ENCODE data around the gene GALNT6. TPM values are rescaled to one million over a fixed set of nuclear protein-coding genes. Genes with fewer than 3 reads are reported as not detected.

The GALNT6 gene
- total RNA-seq, 2 experiments from 2014 or later: 30.0 to 31.0 TPM

DNA sequence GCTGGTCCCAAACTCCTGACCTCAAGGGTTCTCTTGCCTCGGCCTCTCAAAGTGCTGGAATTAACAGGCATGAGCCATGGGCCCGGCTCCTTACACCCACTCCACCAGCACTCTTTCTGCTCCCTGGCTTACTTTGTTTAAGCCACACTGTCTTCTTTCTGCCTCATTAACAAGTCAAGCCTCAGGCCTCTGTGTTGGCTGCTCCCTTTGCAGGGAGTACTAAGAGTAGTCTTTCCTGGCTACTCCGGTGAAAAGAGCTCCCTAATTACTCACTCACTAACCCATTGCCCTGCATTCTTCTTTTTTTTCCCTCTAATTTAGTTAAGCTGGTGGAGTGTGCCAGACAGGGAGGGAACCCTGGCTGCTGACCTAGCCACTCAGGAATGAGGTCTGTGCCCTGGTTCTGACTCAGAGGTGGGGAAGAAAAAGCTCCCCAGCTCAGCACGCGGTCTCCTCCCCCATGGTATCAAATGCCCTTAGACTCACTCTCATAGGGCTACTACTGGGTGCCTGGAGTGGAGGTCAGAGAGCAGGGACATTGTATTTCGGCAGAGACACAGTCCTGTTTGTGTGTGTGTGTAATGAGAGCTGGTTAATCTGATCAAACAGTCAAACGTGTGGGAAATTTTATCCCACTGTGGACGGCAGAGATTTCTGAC lies 19.8 kb downstream of the GALNT6 start:
- H3K4me1 Mint-ChIP-seq: peaks cover 42% of the 10 kb centered on the region
- no peak for DNase-seq
- H3K9me3 Mint-ChIP-seq: no peaks in the 10 kb centered on the region
- no peaks in the 10 kb centered on the region for H3K27me3 Mint-ChIP-seq
- POLR2A ChIA-PET: interaction anchor here (1.0 to 1.3 kb wide), 2 partner anchors 20 to 112 kb away, joined by 3 to 4 read pairs; partner anchors contain the start of gene GALNT6
- no peak for ATAC-seq (ENCODE audit: low read depth)
- H3K36me3 Mint-ChIP-seq: peaks cover 34% of the 10 kb centered on the region
- H3K27ac Mint-ChIP-seq: no peak overlapping the region
- no peak overlapping the region for H3K4me3 Mint-ChIP-seq

DNA sequence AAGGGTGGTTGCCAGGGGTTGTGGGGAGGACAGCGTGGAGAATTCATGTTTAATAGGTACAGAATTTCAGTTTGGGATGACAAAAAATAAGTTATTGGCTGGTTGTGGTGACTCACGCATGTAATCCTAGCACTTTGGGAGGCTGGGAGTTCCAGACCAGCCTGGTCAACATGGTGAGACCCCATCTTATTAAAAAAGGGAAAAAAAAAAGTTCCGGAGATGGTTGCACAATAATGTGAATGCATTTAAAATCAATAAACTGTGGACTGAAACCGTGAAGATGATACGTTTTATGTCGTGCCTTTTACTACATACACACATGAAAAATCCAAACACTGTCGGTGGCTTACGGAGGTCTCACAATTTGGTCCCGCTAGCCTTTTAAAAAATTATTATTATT lies 20.5 kb downstream of the GALNT6 start:
- no peak for ATAC-seq (ENCODE audit: low read depth)
- Mint-ChIP-seq H3K27me3 (no peaks in the 10 kb centered on the region), H3K4me1 (peaks cover 42% of the 10 kb centered on the region), H3K36me3 (peaks cover 34% of the 10 kb centered on the region), H3K9me3 (no peaks in the 10 kb centered on the region), H3K4me3 (no peak overlapping the region), H3K27ac (no peak overlapping the region)
- DNase-seq: no peak
- POLR2A ChIA-PET: no interaction called here

DNA sequence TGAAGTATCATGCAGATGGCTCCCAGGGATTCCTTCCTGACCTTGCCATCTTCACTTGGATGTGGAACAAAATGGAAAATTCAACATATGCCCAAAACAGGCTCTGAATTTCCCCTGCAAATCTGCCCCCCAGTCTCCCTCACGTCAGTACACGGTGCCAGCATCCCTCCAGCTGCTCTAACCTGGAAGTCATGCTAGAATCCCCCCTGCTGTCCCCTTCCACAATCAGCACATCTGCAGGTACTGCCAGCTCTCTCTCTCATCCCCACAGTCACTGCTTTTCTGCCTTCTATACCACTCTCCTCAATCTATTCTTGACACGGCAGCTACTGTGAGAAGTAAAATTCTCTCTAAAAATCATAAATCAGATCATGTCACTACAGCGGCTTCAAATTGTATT lies 21.6 kb downstream of the GALNT6 start:
- H3K36me3 Mint-ChIP-seq: peaks cover 32% of the 10 kb centered on the region
- peak overlapping the region; percentile 74 for H3K4me3 Mint-ChIP-seq
- peak overlapping the region; percentile 83 for H3K27ac Mint-ChIP-seq
- DNase-seq: no peak
- H3K4me1 Mint-ChIP-seq: peaks cover 37% of the 10 kb centered on the region
- POLR2A ChIA-PET: interaction anchor here (0.8 to 2.9 kb wide), 7 partner anchors 14 to 605 kb away, joined by 3 to 35 read pairs (median 5); partner anchors contain the start of genes ATF1 and GALNT6
- ATAC-seq (ENCODE audit: low read depth): no peak
- no peaks in the 10 kb centered on the region for H3K27me3 Mint-ChIP-seq
- H3K9me3 Mint-ChIP-seq: no peaks in the 10 kb centered on the region

DNA sequence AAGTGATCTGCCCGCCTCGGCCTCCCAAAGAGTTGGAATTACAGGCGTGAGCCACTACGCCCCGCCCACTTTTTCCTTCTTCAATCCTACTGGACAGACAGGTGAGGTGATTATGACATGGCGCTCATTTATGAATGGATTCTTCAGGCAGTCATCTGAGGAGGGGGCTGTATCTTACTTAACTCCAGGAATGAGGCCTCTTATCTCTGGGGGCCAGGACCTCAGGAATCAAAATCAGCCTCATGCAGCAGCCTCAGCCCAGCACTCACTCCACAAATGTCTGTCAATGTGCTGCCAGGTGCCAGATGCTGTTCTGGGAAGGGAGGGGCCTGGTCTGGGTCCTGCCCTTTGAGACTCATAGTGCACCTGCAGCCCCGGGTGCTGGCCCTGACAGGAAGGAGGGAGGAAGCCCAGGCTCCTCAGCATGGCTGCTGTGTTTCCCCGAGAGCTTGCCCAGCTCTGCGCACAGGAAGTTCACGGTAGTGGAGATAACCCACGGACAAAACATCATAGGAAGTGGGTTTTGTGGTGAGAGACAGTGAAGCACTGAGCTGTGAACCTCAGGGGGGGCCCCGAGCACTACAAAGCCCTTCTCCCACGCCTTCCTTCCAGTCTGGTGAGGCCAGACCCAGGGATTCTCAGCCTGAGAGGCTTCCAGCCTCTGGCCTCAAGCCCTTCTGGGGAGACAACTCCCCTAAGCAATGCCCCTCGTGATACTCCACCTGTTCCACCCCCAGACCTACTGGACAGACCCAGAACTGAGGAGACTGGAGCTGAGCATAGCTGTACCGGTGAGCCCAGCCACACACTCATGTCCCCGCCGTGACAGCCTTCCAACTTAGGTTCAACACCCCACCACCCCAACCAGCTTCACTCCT lies 22.3 kb downstream of the GALNT6 start:
- H3K27me3 Mint-ChIP-seq: no peaks in the 10 kb centered on the region
- no peaks in the 10 kb centered on the region for H3K9me3 Mint-ChIP-seq
- DNase-seq: peak; percentile 82
- peaks cover 35% of the 10 kb centered on the region for H3K4me1 Mint-ChIP-seq
- ATAC-seq (ENCODE audit: low read depth): peak; percentile 99
- H3K27ac Mint-ChIP-seq: peak overlapping the region; percentile 83
- POLR2A ChIA-PET: interaction anchor here (0.6 to 2.9 kb wide), 9 partner anchors 14 to 605 kb away, joined by 3 to 35 read pairs (median 4); partner anchors contain the start of genes ATF1, CSRNP2, GALNT6 and SLC11A2
- peaks cover 33% of the 10 kb centered on the region for H3K36me3 Mint-ChIP-seq
- H3K4me3 Mint-ChIP-seq: peak overlapping the region; percentile 74

DNA sequence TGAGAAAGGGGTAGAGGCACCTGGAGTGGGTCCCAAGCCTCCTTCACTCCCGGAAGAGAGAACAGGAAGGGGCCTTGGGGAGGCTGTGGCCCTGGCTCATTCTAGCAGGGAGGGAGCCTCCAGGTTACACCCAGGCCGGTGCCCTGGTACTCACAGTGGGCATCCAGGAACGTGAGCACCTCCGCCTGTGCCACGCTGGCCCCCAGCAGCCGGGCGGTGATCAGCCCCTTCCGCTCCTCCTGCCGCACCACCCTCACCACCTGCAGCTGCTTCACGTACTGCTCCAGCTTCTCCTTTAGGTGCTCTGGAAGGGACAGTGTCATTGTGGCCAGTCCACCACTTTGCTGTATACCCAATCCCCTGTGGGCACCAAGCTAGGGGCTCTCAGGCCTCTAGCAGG lies 25.9 kb downstream of the GALNT6 start:
- Mint-ChIP-seq H3K36me3 (peaks cover 25% of the 10 kb centered on the region), H3K4me1 (peaks cover 25% of the 10 kb centered on the region), H3K4me3 (no peak overlapping the region), H3K27me3 (no peaks in the 10 kb centered on the region), H3K9me3 (no peaks in the 10 kb centered on the region), H3K27ac (no peak overlapping the region)
- DNase-seq (no peak), ATAC-seq (ENCODE audit: low read depth) (no peak)
- POLR2A ChIA-PET: no interaction called here

DNA sequence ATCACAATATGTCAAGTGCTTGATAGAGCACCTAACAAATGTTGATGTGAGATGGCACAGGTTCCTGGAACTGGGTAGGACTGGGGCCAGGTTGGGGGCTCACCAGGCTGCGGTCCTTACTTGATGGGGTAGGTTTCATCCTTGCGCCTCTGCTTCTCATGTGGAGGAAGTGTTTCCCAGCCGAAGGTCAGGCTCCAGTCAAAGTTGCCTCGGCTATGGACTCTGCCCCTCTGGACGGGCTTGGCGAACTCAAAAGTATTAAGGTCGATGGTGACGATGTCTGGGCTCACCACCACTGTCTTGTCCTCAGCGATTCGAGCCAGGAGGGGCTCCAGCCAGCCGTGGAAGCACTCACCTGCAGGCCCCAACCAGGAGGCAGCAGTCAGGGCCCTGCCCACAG lies 27.2 kb downstream of the GALNT6 start:
- peaks cover 16% of the 10 kb centered on the region for H3K4me1 Mint-ChIP-seq
- POLR2A ChIA-PET: no interaction called here
- H3K27me3 Mint-ChIP-seq: no peaks in the 10 kb centered on the region
- DNase-seq (no peak), ATAC-seq (ENCODE audit: low read depth) (no peak)
- H3K4me3 Mint-ChIP-seq: no peak overlapping the region
- H3K27ac Mint-ChIP-seq: peak overlapping the region; percentile 34
- no peaks in the 10 kb centered on the region for H3K9me3 Mint-ChIP-seq
- peaks cover 33% of the 10 kb centered on the region for H3K36me3 Mint-ChIP-seq

DNA sequence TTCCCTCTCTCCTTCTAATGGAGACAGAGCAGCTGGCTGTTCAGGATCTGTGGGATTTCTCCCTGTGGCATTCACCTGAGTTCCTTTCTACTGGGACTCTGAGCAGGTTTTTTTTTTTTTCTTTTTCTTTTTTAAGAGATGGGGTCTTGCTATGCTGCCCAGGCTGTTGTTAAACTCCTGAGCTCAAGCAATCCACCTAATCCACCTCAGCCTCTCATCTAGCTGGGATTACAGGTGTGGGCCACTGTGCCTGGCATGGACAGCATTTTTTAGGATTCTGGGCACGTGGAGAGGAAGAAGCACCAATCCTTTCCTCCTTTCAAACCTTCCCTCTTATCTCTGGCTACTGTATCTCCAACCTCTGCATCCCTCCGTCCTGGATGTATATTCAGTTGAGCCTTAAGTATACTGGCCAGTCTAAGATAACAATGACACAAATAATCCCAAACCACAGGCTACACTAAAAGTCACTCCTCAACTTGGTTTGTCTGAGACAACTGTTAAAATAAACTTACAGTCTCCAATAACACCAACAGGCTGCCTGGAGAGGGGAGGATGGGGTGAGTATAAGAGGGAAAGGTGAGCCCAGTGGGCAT lies 28.4 kb downstream of the GALNT6 start:
- Mint-ChIP-seq H3K27ac (no peak overlapping the region), H3K27me3 (no peaks in the 10 kb centered on the region), H3K4me3 (no peak overlapping the region), H3K36me3 (peaks cover 40% of the 10 kb centered on the region), H3K4me1 (peaks cover 6% of the 10 kb centered on the region), H3K9me3 (no peaks in the 10 kb centered on the region)
- POLR2A ChIA-PET: no interaction called here
- DNase-seq (no peak), ATAC-seq (ENCODE audit: low read depth) (no peak)

DNA sequence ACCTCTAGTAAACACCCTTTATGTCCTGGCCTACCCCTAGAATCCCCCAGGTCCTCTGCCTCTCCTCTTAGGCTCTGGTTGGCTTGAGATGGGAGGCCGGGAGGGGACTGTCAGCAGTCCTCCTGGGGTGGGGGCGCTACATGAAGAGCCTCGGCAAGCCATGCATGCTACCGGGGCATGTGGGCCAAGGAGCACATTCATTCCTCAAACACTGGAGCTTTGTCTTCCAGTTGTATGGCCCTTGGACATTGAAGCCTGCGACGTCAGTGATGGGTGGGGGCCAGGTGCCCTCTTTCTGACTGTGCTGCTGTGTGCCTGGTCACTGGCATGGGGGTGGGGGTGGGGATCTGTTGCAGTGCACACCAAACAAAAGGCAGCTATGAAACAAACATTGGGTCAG lies 28.9 kb downstream of the GALNT6 start:
- no peak for ATAC-seq (ENCODE audit: low read depth)
- POLR2A ChIA-PET: no interaction called here

DNA sequence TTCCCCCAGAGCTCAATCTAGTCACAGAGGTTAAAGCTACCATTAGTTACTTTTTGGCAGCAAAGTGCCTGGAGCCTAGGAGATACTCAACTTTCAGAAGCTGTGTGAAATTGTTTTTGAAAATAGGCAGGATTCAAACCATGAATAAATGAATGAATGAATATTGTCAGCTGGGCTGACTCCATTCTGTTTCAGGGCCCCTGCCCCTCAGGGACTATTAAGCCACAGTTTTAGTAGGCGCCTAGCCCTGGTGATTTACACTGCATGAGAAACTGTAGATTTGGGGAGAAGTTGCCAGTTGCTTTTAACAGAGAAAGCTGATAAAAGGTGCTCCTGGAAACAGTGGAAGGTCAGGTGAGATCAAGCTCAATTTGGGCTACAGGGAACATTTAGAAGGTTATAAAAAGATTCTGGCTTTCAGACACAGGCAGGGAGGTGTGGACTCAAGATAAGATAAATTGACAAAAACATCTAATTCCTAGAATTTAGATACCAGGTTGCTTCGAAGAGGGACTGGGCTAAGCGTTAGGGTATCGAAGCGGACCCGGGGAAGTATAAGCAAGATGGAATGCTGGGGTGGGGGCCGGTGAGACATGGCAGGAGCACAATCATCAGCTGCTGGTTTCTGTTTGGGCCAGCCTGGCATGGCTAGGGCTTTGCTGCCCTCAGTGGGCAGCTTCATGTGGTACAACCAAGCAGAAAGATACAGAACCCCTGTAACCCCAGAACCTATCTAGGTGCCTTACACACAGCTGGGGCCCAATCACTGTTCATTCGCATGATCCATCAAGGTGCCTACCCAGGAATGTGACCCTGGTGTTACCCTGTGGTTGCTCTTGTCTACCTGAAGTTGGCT lies 29.8 kb downstream of the GALNT6 start:
- H3K36me3 Mint-ChIP-seq: peaks cover 43% of the 10 kb centered on the region
- no peaks in the 10 kb centered on the region for H3K9me3 Mint-ChIP-seq
- H3K4me1 Mint-ChIP-seq: peaks cover under 1% of the 10 kb centered on the region
- ATAC-seq (ENCODE audit: low read depth): no peak
- POLR2A ChIA-PET: no interaction called here
- no peak for DNase-seq
- no peak overlapping the region for H3K27ac Mint-ChIP-seq
- no peak overlapping the region for H3K4me3 Mint-ChIP-seq
- no peaks in the 10 kb centered on the region for H3K27me3 Mint-ChIP-seq

More for the DNA sequence above, 28.9 kb downstream of the GALNT6 start:
- Mint-ChIP-seq H3K36me3 (peaks cover 36% of the 10 kb centered on the region), H3K9me3 (no peaks in the 10 kb centered on the region), H3K27ac (no peak overlapping the region), H3K4me3 (no peak overlapping the region), H3K27me3 (no peaks in the 10 kb centered on the region), H3K4me1 (peaks cover 2% of the 10 kb centered on the region)
- no peak for DNase-seq

DNA sequence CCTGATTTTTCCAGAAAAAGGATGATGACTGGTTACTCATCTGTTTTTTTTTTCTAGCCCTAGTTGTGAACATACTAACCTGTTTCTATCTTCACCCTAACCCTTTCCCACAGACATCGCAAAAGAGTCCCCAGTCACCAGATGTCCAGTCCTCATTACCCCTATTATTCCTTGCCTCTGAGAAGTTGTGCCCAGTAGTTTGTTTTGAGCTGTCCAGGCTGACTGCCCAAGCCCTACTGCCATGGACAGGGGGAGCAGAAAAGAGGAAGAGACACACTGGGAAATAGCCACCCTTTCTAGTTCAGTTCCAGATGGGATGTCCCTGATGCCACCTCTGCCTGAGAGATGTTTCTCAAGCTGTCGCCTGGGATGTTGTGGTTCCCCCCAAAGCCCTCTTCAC lies 30.9 kb downstream of the GALNT6 start:
- POLR2A ChIA-PET: no interaction called here
- DNase-seq: no peak
- H3K4me3 Mint-ChIP-seq: no peak overlapping the region
- no peak for ATAC-seq (ENCODE audit: low read depth)
- peak overlapping the region; percentile 12 for H3K27ac Mint-ChIP-seq
- H3K27me3 Mint-ChIP-seq: no peaks in the 10 kb centered on the region
- peaks cover 44% of the 10 kb centered on the region for H3K36me3 Mint-ChIP-seq
- no peaks in the 10 kb centered on the region for H3K9me3 Mint-ChIP-seq
- no peaks in the 10 kb centered on the region for H3K4me1 Mint-ChIP-seq

DNA sequence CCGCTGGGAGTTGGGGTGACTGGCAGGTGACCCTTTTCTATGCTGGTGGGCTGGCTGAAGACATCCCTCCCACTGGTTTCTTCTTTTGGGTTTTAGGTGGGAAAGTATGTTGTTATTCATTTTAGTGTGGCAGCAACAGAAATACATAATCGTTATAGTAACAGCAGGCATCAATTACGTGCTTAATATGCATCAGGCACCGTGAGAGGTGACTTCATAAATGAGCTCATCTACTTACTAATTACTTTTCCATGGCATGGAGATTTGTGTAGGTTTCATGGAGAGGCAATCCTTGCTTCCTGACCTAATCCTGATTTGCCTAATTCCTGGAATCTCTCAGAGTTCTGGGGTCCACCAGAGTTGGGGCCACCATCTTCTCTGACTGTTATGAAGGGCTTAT lies 31.4 kb downstream of the GALNT6 start:
- H3K36me3 Mint-ChIP-seq: peaks cover 44% of the 10 kb centered on the region
- ATAC-seq (ENCODE audit: low read depth) (no peak), DNase-seq (no peak)
- POLR2A ChIA-PET: no interaction called here
- H3K4me1 Mint-ChIP-seq: no peaks in the 10 kb centered on the region
- H3K27me3 Mint-ChIP-seq: no peaks in the 10 kb centered on the region
- no peaks in the 10 kb centered on the region for H3K9me3 Mint-ChIP-seq
- no peak overlapping the region for H3K27ac Mint-ChIP-seq
- no peak overlapping the region for H3K4me3 Mint-ChIP-seq

DNA sequence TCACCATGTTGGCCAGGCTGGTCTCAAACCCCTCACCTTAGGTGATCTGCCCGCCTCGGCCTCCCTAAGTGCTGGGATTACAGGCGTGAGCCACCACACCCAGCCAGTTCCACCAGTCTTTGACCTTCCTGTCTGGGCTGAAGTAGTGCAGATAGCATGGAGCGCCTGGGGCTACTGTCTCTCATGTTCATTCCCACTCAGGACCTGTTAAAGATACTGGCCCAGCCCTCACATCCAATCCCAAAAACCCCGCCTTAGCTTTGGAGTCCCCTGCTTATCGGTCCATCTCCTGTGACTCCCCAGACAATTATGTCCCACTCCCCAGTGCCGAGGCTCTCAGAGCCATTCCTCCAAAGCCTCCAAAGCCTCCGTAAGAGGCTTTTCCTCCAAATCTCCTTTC lies 32.7 kb downstream of the GALNT6 start:
- H3K9me3 Mint-ChIP-seq: no peaks in the 10 kb centered on the region
- H3K27me3 Mint-ChIP-seq: no peaks in the 10 kb centered on the region
- no peak overlapping the region for H3K27ac Mint-ChIP-seq
- H3K36me3 Mint-ChIP-seq: peaks cover 40% of the 10 kb centered on the region
- DNase-seq: no peak
- ATAC-seq (ENCODE audit: low read depth): no peak
- no peak overlapping the region for H3K4me3 Mint-ChIP-seq
- no peaks in the 10 kb centered on the region for H3K4me1 Mint-ChIP-seq
- POLR2A ChIA-PET: no interaction called here

Measured in activated naive CD8-positive, alpha-beta T cell treated with anti-CD3 and anti-CD28 coated beads, Interleukin-2, amount 10 ng/mL, durations not matched to agents 7 days and 5 days (primary cell).